Activated T-helper 2 cell treated with anti-CD3 and anti-CD28 coated beads, Interferon-gamma antibody, Interleukin-2, Interleukin-4, amounts not matched to agents 10 μg/mL and 5 μg/mL and 100 μg/mL, durations not matched to agents 14 hours and 24 hours and 36 hours (primary cell): Measurements from ENCODE around the gene CGB8. TPM values are rescaled to one million over a fixed set of nuclear protein-coding genes. Genes with fewer than 3 reads are reported as not detected.
"Not testable (repeated sequence)": the region's sequence is repeated elsewhere in the genome, so short reads cannot be mapped to it uniquely, and the experiment has no call there.

Source experiments
- DNase-seq: peaks from one replicate; pipeline ENCODE4 v3.0.0; 2021; ENCODE audit warnings: low spot score
- H3K27ac Mint-ChIP-seq: one replicate; pipeline ENCODE4 v1.8.0; 2021; ENCODE audit warnings: mixed read lengths
- H3K27me3 Mint-ChIP-seq: one replicate; pipeline ENCODE4 v1.8.0; 2021; ENCODE audit warnings: low read depth, mixed read lengths
- H3K36me3 Mint-ChIP-seq: one replicate; pipeline ENCODE4 v1.8.0; 2021; ENCODE audit warnings: low read depth, mixed read lengths
- H3K4me1 Mint-ChIP-seq: one replicate; pipeline ENCODE4 v1.8.0; 2021; ENCODE audit warnings: low read depth, mixed read lengths
- H3K4me3 Mint-ChIP-seq: one replicate; pipeline ENCODE4 v1.8.0; 2021; ENCODE audit warnings: low read depth, mild to moderate bottlenecking, moderate library complexity, mixed read lengths
- H3K9me3 Mint-ChIP-seq: one replicate; pipeline ENCODE4 v1.8.0; 2021; ENCODE audit warnings: mixed read lengths
- intact Hi-C: fragments of 100-400 bp; cut with micrococcal nuclease; formaldehyde crosslinking; loops from one replicate; pipeline ENCODE4 v1.15.1; 2023
- total RNA-seq: library from RNA; stranded (reverse); gene quantifications from 2 replicates; pipeline ENCODE4 v1.2.3, GENCODE V29; 2022

Gene CGB8
- total RNA-seq, 1 donor from 2014 or later: not detected

DNA sequence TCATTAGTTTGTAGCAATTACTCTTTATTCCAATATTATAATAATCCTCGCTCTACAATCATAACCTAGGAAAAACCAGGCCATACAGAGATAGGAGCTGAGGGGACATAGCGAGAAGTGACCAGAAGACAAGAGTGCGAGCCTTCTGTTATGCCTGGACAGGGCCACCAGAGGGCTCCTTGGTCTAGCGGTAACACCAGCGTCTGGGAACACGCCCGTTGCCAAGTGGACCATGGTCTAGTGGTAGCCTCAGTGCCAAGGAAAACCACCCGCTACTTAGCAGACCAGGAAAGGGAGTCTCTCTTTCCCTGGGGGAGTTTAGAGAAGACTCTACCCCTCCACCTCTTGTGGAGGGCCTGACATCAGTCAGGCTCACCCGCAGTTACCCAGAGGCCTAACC is 26.0 kb upstream of the CGB8 start:
- intact Hi-C loops: loop anchor here (1.0 kb wide), 1 partner anchor 70 kb away; no protein-coding TSS in a partner anchor
- not testable (repeated sequence) for H3K9me3 Mint-ChIP-seq

DNA sequence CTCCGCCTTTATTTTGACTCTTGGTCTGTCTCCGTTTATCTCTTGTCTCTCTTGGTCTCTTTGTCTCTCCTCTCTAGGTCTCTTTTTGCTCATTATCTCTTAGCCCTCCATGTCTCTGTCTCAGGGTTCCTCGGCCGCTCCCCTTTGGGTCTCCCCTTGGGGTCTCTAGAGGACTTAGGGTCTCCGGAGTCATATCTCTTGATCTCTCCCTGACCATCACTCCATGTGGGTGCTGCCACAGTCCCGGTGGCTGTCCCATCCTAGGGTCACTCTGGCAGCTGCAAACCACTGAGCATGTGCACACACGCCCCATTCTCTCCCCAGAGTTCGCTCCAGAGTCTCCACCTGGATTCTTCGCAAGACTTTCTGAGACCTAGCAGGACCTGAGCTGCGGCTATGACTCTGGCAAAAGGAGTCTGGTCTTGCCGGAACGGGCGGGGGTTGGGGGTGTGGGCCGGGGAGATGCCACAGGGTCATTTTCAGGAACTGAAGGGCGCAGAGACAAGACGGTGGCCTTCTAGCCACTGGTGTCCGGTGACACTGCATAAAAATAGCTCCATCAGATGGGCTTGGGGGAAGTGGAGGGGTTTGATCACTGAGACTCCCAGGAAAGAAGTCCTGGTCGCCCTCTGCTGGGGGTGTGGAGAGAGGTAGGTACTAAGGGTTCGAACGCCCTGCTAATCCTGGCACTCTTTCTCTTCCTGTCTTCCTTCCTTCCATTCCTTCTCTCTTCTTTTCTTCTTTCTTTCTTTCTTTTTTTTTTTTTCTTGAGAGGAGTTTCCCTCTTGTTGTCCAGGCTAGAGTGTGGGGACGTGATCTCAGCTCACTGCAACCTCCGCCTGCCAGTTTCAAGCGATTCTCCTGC is 24.8 kb upstream of the CGB8 start:
- no peaks in the 10 kb centered on the region for H3K9me3 Mint-ChIP-seq
- H3K27ac Mint-ChIP-seq: no peak overlapping the region
- peaks cover 35% of the 10 kb centered on the region for H3K27me3 Mint-ChIP-seq
- no peak for DNase-seq
- peak overlapping the region; percentile 1 for H3K4me3 Mint-ChIP-seq
- H3K4me1 Mint-ChIP-seq: peaks cover 6% of the 10 kb centered on the region
- no peaks in the 10 kb centered on the region for H3K36me3 Mint-ChIP-seq
- intact Hi-C loops: no loop called here

More for the DNA sequence above, 26.0 kb upstream of the CGB8 start:
- not testable (repeated sequence) for H3K36me3 Mint-ChIP-seq, H3K27ac Mint-ChIP-seq, H3K4me3 Mint-ChIP-seq, DNase-seq, H3K4me1 Mint-ChIP-seq
- peaks cover 26% of the 10 kb centered on the region for H3K27me3 Mint-ChIP-seq

DNA sequence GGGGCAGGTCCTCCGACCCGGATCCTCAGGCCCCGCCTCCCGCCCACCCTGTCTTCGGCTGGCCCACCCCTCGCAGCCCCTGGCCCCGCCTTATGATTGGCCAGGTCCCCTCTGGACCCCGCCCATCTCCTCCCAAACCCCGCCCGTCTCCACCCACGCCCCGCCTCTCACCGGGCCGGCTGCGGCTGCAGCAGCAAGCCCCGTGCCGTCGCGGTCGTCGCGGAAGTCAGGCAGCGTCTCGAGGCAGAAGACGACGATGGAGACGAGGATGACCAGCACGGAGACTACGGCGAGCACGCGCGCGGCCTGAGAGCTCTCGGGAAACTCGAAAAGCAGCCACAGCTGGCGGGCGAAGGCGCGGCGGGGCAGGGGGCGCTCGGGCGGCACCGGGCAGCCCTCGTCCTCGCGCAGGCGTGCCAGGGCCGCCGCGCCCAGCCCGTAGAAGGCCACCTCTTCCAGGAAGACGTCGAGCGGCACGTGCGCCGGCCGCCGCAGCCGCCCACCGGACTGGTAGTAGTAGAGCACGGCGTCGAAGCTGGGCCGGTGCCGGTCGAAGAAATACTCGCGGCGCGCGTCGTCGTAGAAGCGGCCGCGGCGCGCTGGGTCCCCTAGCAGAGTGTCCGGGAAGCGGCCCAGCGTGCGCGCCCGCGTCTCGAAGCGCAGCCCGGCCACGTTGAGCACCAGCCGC is 23.1 kb upstream of the CGB8 start:
- Mint-ChIP-seq H3K36me3 (no peaks in the 10 kb centered on the region), H3K9me3 (no peaks in the 10 kb centered on the region), H3K27ac (no peak overlapping the region), H3K4me3 (no peak overlapping the region), H3K27me3 (peaks cover 49% of the 10 kb centered on the region), H3K4me1 (peaks cover 6% of the 10 kb centered on the region)
- intact Hi-C loops: no loop called here
- no peak for DNase-seq

DNA sequence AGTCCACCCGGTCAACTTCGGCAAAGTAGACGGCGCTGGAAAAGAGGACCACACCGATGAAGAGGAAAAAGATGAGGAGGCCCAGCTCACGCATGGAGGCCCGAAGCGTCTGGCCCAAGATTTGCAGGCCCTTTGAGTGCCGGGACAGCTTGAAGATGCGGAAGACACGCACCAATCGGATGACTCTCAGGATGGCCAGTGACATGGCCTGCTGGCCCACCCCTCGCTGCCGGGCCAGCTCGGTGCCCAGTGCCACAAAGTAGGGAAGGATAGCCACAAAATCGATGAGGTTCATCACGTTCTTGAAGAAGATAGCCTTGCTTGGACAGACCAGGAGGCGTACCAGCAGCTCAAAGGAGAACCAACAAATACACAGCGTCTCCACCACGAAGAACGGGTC is 21.5 kb upstream of the CGB8 start:
- Mint-ChIP-seq H3K27me3 (peaks cover 63% of the 10 kb centered on the region), H3K4me1 (peaks cover 6% of the 10 kb centered on the region), H3K27ac (no peak overlapping the region), H3K36me3 (no peaks in the 10 kb centered on the region), H3K9me3 (no peaks in the 10 kb centered on the region), H3K4me3 (no peak overlapping the region)
- intact Hi-C loops: no loop called here
- no peak for DNase-seq

DNA sequence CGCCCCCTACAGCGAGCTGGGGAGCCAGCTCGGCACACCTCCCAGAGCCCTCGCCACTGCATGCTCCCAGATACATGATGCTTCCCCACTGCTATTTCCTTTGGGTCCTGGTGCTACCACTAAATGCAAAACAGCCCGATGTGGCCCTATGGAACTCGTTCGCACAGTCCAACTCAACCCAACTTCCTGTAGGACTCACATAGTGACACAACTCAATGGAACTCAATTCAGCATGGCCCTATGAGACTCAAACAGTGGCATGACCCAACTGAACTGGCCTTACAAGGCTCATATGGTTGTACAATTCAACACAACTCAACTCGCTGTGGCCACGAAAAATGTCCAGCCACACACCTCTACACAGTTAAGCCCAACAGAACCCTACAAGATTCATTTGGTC is 20.1 kb upstream of the CGB8 start:
- H3K36me3 Mint-ChIP-seq: no peaks in the 10 kb centered on the region

DNA sequence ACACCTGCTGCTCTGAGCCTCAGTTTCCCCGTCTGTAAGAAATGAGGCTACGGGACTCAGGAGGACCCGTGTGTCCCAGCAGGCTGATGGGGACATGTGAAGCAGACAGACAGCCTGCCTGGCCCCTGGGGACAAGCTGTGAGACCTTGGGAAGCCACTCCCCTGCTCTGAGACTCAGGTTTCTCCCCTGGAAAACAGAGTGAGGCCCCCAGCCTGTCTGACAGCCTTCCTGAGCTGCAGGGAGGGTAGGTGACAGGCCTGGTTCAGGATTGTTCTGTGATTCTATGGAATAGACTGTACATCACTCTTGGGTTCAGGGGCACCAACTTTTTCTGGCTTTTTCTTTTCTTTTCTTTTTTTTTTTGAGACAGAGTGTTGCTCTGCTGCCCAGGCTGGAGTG is 18.6 kb upstream of the CGB8 start:
- H3K27ac Mint-ChIP-seq: no peak overlapping the region
- DNase-seq: no peak
- no peak overlapping the region for H3K4me3 Mint-ChIP-seq
- peaks cover 65% of the 10 kb centered on the region for H3K27me3 Mint-ChIP-seq
- no peaks in the 10 kb centered on the region for H3K36me3 Mint-ChIP-seq
- intact Hi-C loops: no loop called here
- H3K9me3 Mint-ChIP-seq: no peaks in the 10 kb centered on the region
- H3K4me1 Mint-ChIP-seq: no peaks in the 10 kb centered on the region

More for the DNA sequence above, 20.1 kb upstream of the CGB8 start:
- intact Hi-C loops: no loop called here
- Mint-ChIP-seq H3K27me3 (peaks cover 69% of the 10 kb centered on the region), H3K4me1 (peaks cover 5% of the 10 kb centered on the region), H3K4me3 (no peak overlapping the region), H3K27ac (no peak overlapping the region), H3K9me3 (no peaks in the 10 kb centered on the region)
- DNase-seq: no peak

DNA sequence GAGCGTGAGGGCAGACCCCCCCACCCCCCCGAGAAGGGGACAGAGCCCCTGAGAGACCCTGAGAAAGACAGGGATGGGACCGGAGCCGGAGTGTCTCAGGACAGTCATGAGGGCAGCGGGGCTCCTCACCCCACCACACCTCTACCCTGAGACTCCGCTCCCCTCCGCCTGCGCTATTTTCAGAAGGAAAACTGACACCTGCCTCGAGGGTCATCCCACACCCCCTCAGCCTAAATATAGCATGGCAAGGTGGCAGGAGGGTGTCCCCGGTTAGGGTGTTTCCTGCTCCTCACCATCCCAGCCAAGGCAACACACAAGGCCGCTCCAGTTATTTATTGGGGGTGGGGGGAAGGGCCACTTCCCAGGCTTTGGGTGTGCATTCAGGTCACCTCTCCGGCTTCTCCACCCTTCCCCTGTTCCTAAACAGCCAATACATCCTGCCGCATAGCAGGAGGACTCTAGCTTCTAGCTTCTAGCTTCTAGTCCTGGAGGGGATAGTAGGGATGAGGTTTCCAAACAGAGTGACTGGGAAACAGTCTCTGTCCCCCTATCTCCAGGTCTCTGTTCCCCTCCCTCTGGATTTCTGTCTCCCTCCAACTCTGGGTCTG is 17.1 kb upstream of the CGB8 start:
- H3K4me1 Mint-ChIP-seq: no peaks in the 10 kb centered on the region
- DNase-seq: no peak
- intact Hi-C loops: no loop called here
- no peaks in the 10 kb centered on the region for H3K36me3 Mint-ChIP-seq
- no peaks in the 10 kb centered on the region for H3K9me3 Mint-ChIP-seq
- peaks cover 62% of the 10 kb centered on the region for H3K27me3 Mint-ChIP-seq
- H3K4me3 Mint-ChIP-seq: no peak overlapping the region
- no peak overlapping the region for H3K27ac Mint-ChIP-seq

DNA sequence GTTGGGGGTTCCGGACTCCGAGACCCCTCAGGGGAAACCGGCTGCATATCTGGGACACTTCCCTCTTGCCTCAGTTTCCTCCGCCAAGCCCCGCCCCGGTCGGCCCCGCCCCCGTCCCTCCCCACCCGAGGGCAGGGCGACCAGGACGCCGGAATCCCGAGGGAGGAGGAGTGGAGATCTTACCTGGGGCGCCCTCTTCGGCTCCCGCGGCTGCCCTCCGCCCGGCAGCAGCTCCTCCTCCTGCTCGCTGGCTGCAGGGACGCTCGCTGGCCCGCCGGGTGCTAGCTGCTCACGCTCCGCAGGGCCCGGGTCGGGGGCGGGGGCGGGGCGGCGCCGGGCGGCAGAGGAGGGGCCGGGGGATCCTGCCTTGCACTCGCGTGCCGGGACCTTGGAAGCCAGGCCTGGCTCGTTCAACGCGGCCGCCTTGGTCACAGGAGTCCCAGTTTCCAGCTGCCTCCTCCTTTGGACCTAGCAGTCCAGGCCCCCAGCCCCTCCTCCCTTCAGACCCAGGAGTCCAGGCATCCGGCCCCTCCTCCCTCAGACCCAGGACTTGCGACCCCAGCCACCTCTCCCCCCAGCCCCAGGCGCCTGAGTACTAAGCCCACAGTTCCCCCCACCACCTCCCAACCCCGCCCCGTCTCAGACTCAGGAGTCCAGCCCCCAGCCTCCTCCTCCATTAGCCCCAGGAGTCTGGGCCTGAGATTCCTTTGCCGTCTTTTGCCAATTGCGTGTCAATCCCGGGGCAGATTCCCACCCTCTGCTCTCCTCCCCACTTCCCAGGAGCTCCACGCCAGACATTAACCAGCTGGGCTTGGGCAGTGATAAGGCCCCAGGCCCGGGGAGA is 16.1 kb upstream of the CGB8 start, which contains the start of gene NTF4:
Gene NTF4 (minus strand): TSS at position 51 of the 844 bp plus-strand sequence. CDS start 2,821 bp downstream, outside the sequence.
- Mint-ChIP-seq H3K9me3 (no peaks in the 10 kb centered on the region), H3K4me3 (no peak within 1 kb of the TSS), H3K27me3 (peaks cover 63% of the 10 kb centered on the region), H3K4me1 (no peaks in the 10 kb centered on the region), H3K36me3 (no peaks in the 10 kb centered on the region), H3K27ac (no peak within 1 kb of the TSS)
- intact Hi-C loops: no loop called here
- no peak for DNase-seq

DNA sequence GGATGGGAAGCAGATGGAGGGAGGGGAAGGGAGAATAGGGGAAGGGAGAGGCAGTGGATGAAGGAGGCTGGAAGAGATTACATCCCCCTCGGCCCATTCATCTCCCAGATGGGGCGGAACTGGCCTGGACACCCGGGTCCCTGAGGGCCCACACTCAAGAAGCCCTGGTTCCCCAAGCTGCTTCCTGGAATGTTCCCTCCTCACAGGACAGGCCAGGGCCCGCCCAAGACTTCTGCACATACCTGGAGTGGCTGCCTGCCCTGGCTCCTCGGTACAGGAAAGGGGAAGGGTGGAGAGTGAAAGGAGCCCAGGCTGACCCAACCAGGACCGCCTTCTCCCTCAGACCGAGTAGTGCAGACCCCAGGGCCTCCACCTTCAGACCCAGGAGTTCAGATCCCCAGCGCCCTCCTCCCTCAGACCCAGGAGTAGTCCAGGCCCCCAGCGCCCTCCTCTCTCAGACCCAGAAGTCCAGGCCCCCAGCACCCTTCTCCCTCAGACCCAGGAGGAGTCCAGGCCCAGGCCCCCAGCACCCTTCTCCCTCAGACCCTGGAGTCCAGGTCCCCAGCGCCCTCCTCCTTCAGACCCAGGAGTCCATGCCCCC is 15.2 kb upstream of the CGB8 start:
- no peaks in the 10 kb centered on the region for H3K9me3 Mint-ChIP-seq
- H3K27ac Mint-ChIP-seq: no peak overlapping the region
- intact Hi-C loops: no loop called here
- H3K36me3 Mint-ChIP-seq: no peaks in the 10 kb centered on the region
- peaks cover 63% of the 10 kb centered on the region for H3K27me3 Mint-ChIP-seq
- no peaks in the 10 kb centered on the region for H3K4me1 Mint-ChIP-seq
- no peak for DNase-seq
- no peak overlapping the region for H3K4me3 Mint-ChIP-seq

DNA sequence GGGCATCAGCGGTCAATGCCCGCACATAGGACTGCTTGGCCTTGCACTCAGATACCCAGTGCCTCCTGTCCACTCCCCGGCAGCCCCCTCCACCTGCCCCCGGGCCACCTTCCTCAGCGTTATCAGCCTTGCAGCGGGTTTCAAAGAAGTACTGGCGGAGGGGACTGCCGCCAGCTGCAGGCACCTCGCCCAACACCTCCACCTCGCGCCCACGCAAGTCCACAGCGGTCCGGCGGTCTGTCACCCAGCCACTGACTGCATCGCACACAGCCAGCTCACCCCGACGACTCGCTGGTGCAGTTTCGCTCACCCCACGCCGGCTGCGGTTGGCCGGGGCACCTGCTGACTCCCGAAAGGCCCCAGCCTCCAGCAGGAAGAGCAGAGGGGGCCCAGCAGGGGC is 12.5 kb upstream of the CGB8 start:
- no peaks in the 10 kb centered on the region for H3K9me3 Mint-ChIP-seq
- no peak for DNase-seq
- H3K27ac Mint-ChIP-seq: no peak overlapping the region
- intact Hi-C loops: no loop called here
- H3K36me3 Mint-ChIP-seq: no peaks in the 10 kb centered on the region
- H3K27me3 Mint-ChIP-seq: peaks cover 65% of the 10 kb centered on the region
- no peak overlapping the region for H3K4me3 Mint-ChIP-seq
- H3K4me1 Mint-ChIP-seq: peaks cover 9% of the 10 kb centered on the region

DNA sequence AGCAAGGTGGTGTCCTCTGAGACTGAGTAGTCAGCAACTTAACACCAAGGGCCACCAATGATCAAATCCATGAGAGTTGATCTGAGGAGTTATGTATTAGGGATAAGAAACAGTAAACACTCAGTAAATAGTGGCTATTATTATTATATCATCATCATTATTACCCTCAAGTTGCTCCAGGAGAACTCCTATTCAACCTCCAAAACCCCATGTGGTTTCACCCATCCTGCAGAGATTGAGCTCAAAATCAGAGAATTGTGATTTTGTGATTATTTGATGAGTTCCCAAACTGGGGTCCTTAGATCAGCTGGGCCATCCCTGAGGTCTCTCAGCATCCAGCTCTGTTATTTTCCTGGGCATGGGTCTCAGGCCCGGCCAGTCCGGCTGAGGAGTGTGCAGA is 12.1 kb upstream of the CGB8 start:
- no peak for DNase-seq
- Mint-ChIP-seq H3K36me3 (no peaks in the 10 kb centered on the region), H3K4me3 (no peak overlapping the region), H3K4me1 (peaks cover 9% of the 10 kb centered on the region), H3K27ac (no peak overlapping the region), H3K9me3 (no peaks in the 10 kb centered on the region), H3K27me3 (peaks cover 63% of the 10 kb centered on the region)
- intact Hi-C loops: no loop called here

DNA sequence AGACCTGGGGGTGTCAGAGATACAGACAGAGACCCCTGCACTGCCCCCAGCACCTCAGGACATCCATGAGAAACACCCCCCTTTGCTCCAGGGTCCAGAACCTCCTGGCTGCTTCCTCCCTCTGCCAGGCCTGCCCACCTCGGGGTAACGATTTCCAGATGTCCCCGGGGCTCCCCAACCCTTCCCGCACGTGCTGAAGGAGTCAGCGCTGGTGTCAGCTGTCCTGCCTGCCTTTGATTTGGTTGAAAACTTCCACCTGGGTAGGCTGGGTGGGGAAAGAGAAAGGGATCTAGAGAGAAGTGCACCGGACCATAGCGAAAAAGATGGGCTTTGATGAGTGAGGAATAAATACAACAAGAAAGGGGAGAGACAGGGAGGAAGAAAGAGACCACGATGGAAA is 10.1 kb upstream of the CGB8 start:
- intact Hi-C loops: no loop called here
- H3K36me3 Mint-ChIP-seq: no peaks in the 10 kb centered on the region
- H3K4me1 Mint-ChIP-seq: peaks cover 9% of the 10 kb centered on the region
- no peak overlapping the region for H3K4me3 Mint-ChIP-seq
- no peak for DNase-seq
- no peaks in the 10 kb centered on the region for H3K9me3 Mint-ChIP-seq
- H3K27ac Mint-ChIP-seq: no peak overlapping the region
- H3K27me3 Mint-ChIP-seq: peaks cover 51% of the 10 kb centered on the region
